Measurements from ENCODE around the gene RPL11.

GRCh38 chr1:23699280-23700179, 7.9 kb downstream of the RPL11 start:
- TF ChIP-seq POLR2A (IDR thresholded peaks at IDR 0.05) (no peak), CTCF (IDR thresholded peaks at IDR 0.05 in 4 of 5, conservative IDR thresholded peaks at IDR 0.05 in 1 of 5) (no peak)

All from gastrocnemius medialis (tissue), 4 donors.